Neural cell (in vitro differentiated cells): Measurements from ENCODE around the gene ABCG8.

Source experiments
- EP300 ChIP-seq: fragments of 450-650 bp; conservative IDR thresholded peaks from 2 replicates; pipeline ENCODE4 v1.6.1; 2014; ENCODE audit warnings: antibody characterized with exemption, mild to moderate bottlenecking, moderate library complexity; ENCODE audit not compliant: poor library complexity, severe bottlenecking
- EZH2 ChIP-seq: fragments of 200-600, 300-800 bp; shearing (Covaris generic), sonication (generic); IDR thresholded peaks from 2 replicates; pipeline ENCODE4 v1.6.1; 2014; ENCODE audit warnings: antibody characterized with exemption, low read length, borderline replicate concordance, mild to moderate bottlenecking; ENCODE audit not compliant: insufficient read depth, poor library complexity, severe bottlenecking
- MXI1 ChIP-seq: fragments of 450-650 bp; conservative IDR thresholded peaks from 2 replicates; pipeline ENCODE4 v1.6.1; 2014; ENCODE audit warnings: antibody characterized with exemption, mild to moderate bottlenecking; ENCODE audit not compliant: poor library complexity, severe bottlenecking
- POLR2AphosphoS5 ChIP-seq: IDR thresholded peaks from 2 replicates; pipeline ENCODE4 v1.6.1; 2012
- RAD21 ChIP-seq: fragments of 450-650 bp; conservative IDR thresholded peaks from 2 replicates; pipeline ENCODE4 v1.6.1; 2014; ENCODE audit warnings: antibody characterized with exemption, mild to moderate bottlenecking, moderate library complexity
- SMC3 ChIP-seq: fragments of 450-650 bp; conservative IDR thresholded peaks from 2 replicates; pipeline ENCODE4 v1.6.1; 2014; ENCODE audit warnings: antibody characterized with exemption, mild to moderate bottlenecking, moderate library complexity; ENCODE audit not compliant: poor library complexity
- TAF1 ChIP-seq: IDR thresholded peaks from 2 replicates; pipeline ENCODE4 v1.6.1; 2012; ENCODE audit warnings: low read depth
- TF ChIP-seq, protein P1 (sequence below): IDR thresholded peaks from 2 replicates; pipeline ENCODE4 v1.6.1; 2012; ENCODE audit warnings: borderline replicate concordance
- TF ChIP-seq, protein P2 (sequence below): fragments of 450-650 bp; IDR thresholded peaks from 2 replicates; pipeline ENCODE4 v1.5.1; 2014; ENCODE audit warnings: antibody characterized with exemption, mild to moderate bottlenecking, moderate library complexity; ENCODE audit not compliant: poor library complexity, severe bottlenecking

DNA sequence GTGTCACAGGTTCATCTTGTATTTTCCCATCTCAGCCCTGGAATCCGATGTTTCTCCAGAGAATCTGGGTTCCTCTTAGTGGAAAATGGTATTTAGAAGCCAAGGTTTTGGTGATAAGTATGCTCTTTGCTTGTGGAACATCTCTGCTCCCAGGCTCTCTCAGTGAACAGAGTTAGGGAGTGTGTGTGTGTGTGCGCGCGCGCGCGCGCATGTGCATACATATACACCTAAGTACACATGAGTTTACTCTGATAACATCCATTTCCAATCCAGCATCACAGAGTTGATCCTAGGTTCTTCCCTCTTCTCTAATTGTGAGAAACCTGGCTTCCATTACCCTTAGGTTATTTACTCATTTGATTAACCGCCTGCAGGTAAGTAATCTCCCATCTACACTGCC, 41.7 kb downstream of the ABCG8 start:
- TF ChIP-seq, protein P1, sequence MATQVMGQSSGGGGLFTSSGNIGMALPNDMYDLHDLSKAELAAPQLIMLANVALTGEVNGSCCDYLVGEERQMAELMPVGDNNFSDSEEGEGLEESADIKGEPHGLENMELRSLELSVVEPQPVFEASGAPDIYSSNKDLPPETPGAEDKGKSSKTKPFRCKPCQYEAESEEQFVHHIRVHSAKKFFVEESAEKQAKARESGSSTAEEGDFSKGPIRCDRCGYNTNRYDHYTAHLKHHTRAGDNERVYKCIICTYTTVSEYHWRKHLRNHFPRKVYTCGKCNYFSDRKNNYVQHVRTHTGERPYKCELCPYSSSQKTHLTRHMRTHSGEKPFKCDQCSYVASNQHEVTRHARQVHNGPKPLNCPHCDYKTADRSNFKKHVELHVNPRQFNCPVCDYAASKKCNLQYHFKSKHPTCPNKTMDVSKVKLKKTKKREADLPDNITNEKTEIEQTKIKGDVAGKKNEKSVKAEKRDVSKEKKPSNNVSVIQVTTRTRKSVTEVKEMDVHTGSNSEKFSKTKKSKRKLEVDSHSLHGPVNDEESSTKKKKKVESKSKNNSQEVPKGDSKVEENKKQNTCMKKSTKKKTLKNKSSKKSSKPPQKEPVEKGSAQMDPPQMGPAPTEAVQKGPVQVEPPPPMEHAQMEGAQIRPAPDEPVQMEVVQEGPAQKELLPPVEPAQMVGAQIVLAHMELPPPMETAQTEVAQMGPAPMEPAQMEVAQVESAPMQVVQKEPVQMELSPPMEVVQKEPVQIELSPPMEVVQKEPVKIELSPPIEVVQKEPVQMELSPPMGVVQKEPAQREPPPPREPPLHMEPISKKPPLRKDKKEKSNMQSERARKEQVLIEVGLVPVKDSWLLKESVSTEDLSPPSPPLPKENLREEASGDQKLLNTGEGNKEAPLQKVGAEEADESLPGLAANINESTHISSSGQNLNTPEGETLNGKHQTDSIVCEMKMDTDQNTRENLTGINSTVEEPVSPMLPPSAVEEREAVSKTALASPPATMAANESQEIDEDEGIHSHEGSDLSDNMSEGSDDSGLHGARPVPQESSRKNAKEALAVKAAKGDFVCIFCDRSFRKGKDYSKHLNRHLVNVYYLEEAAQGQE: no peak
- TF ChIP-seq EZH2: no peak
- TF ChIP-seq, protein P2, sequence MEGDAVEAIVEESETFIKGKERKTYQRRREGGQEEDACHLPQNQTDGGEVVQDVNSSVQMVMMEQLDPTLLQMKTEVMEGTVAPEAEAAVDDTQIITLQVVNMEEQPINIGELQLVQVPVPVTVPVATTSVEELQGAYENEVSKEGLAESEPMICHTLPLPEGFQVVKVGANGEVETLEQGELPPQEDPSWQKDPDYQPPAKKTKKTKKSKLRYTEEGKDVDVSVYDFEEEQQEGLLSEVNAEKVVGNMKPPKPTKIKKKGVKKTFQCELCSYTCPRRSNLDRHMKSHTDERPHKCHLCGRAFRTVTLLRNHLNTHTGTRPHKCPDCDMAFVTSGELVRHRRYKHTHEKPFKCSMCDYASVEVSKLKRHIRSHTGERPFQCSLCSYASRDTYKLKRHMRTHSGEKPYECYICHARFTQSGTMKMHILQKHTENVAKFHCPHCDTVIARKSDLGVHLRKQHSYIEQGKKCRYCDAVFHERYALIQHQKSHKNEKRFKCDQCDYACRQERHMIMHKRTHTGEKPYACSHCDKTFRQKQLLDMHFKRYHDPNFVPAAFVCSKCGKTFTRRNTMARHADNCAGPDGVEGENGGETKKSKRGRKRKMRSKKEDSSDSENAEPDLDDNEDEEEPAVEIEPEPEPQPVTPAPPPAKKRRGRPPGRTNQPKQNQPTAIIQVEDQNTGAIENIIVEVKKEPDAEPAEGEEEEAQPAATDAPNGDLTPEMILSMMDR: no peak
- no peak for TF ChIP-seq TAF1
- no peak for TF ChIP-seq EP300
- no peak for TF ChIP-seq POLR2AphosphoS5
- TF ChIP-seq SMC3: no peak
- no peak for TF ChIP-seq RAD21
- TF ChIP-seq MXI1: no peak
